ENCODE measurements around the gene PAK6.

PAK6 gene

DNA sequence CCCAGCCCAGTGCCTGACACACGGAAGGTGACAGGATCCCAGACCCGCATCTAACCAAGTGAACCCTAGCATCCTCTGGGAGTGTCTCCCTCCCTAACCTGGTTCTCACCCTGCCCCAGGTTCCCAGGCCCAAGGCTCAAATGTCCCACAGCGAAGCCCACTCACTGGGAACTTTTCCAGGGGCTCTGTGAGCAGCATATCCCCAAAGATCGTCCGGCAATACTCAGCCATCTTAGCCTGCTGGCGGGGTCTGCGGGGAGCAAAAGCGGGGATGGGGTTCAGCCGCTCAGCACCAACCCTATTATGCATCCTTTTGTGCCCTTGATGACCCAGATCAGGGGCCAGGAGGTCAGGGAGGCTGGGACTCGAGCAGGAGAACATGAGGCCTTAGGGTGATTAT is 58.5 kb downstream of the PAK6 start:
- no peak overlapping the region for H3K27ac ChIP-seq
- H3K4me3 ChIP-seq, result no peak overlapping the region
- DNase-seq (ENCODE audit: low spot score), result no peak
- no peak for TF ChIP-seq CTCF (IDR thresholded peaks at IDR 0.05)

- DNase-seq (ENCODE audit: low spot score), result no peak
- H3K27ac ChIP-seq, result no peak overlapping the region
- H3K4me3 ChIP-seq, result no peak overlapping the region
- TF ChIP-seq CTCF (IDR thresholded peaks at IDR 0.05), result no peak
Measured at GRCh38 chr15:40298216-40298935, 59.5 kb downstream of the PAK6 start.

- Histone ChIP-seq H3K4me3 (no peak overlapping the region), H3K27ac (no peak overlapping the region)
- TF ChIP-seq CTCF (IDR thresholded peaks at IDR 0.05), result no peak
- no peak for DNase-seq (ENCODE audit: low spot score)
Measured at GRCh38 chr15:40300367-40300766, 61.5 kb downstream of the PAK6 start.

DNA sequence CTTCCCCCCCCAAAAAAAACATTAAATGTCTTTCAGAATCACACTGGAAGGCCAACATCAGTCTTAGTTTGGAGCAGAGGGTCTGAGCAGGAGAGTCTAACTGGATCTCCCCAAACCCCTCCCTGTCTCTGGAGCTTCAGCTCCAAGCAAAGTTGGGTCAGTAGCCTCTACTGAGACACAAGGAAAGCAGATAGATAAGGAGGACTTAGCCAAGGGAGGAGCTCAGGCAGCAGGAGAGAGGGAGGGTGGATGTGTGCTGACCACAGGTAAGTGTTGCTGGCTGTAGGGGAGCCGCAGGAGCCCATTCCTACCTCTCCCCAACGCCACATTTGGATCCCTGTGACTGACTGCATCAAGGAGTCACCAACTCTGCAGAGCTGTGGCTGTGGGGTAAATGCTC is 61.9 kb downstream of the PAK6 start:
- DNase-seq (ENCODE audit: low spot score), result no peak
- no peak overlapping the region for H3K4me3 ChIP-seq
- no peak overlapping the region for H3K27ac ChIP-seq
- no peak for TF ChIP-seq CTCF (IDR thresholded peaks at IDR 0.05)

- DNase-seq (ENCODE audit: low spot score), result no peak
- H3K4me3 ChIP-seq, result no peak overlapping the region
- TF ChIP-seq CTCF (IDR thresholded peaks at IDR 0.05), result no peak
- H3K27ac ChIP-seq, result no peak overlapping the region
Measured at GRCh38 chr15:40301467-40302179, 62.8 kb downstream of the PAK6 start.

GRCh38 chr15:40302288-40302886 is 63.5 kb downstream of the PAK6 start:
- TF ChIP-seq CTCF (IDR thresholded peaks at IDR 0.05), result no peak
- DNase-seq (ENCODE audit: low spot score), result no peak
- Histone ChIP-seq H3K4me3 (no peak overlapping the region), H3K27ac (no peak overlapping the region)

Measured in coronary artery (tissue), 2 donors.